ENCODE data around the gene FXYD2. TPM values are rescaled to one million over a fixed set of nuclear protein-coding genes. Genes with fewer than 3 reads are reported as not detected.
"Not testable (repeated sequence)": the region's sequence is repeated elsewhere in the genome, so short reads cannot be mapped to it uniquely, and the experiment has no call there.

The FXYD2 gene
- total RNA-seq, 1 donor: 0.54 TPM

GRCh38 chr11:117822074-117823033 lies 2.2 kb downstream of the FXYD2 start:
- DNase-seq (ENCODE audit: low read depth in 2 of 3, low spot score in 2 of 3): peak in 1 of 3 donors; percentile 54

- no peak for DNase-seq (ENCODE audit: low read depth in 2 of 3, low spot score in 2 of 3)
These were observed 3.1 kb downstream of the FXYD2 start for GRCh38 chr11:117821431-117821830.

GRCh38 chr11:117820516-117820915 lies 4.0 kb downstream of the FXYD2 start:
- no peak for DNase-seq (ENCODE audit: low read depth in 2 of 3, low spot score in 2 of 3)

- DNase-seq (ENCODE audit: low read depth in 2 of 3, low spot score in 2 of 3): no peak
These were observed 4.5 kb downstream of the FXYD2 start for GRCh38 chr11:117820071-117820470.

GRCh38 chr11:117819096-117820040 lies 5.2 kb downstream of the FXYD2 start:
- peak in 1 of 3 donors; percentile 56 for DNase-seq (ENCODE audit: low read depth in 2 of 3, low spot score in 2 of 3)

GRCh38 chr11:117818041-117818873 lies 6.3 kb downstream of the FXYD2 start:
- DNase-seq (ENCODE audit: low read depth in 2 of 3, low spot score in 2 of 3): peak in 2 of 3 donors; percentile 56 to 84

- peak; percentile 77 to 78 (median 77) for DNase-seq (ENCODE audit: low read depth in 2 of 3, low spot score in 2 of 3)
These were observed 7.0 kb downstream of the FXYD2 start for GRCh38 chr11:117817368-117818040.

GRCh38 chr11:117816846-117817367 lies 7.6 kb downstream of the FXYD2 start:
- no peak for DNase-seq (ENCODE audit: low read depth in 2 of 3, low spot score in 2 of 3)

- DNase-seq (ENCODE audit: low read depth in 2 of 3, low spot score in 2 of 3): no peak
These were observed 8.3 kb downstream of the FXYD2 start for GRCh38 chr11:117816151-117816741.

- peak; percentile 52 to 93 (median 89) for DNase-seq (ENCODE audit: low read depth in 2 of 3, low spot score in 2 of 3)
These were observed 9.2 kb downstream of the FXYD2 start for GRCh38 chr11:117815262-117815803.

GRCh38 chr11:117814766-117815261 lies 9.7 kb downstream of the FXYD2 start:
- peak in 2 of 3 donors; percentile 86 to 89 for DNase-seq (ENCODE audit: low read depth in 2 of 3, low spot score in 2 of 3)

GRCh38 chr11:117814204-117814765 lies 10.3 kb downstream of the FXYD2 start:
- no peak for DNase-seq (ENCODE audit: low read depth in 2 of 3, low spot score in 2 of 3)

GRCh38 chr11:117810056-117810451 lies 14.5 kb downstream of the FXYD2 start:
- not testable (repeated sequence) for DNase-seq (ENCODE audit: low read depth in 2 of 3, low spot score in 2 of 3)

- peak in 2 of 3 donors; percentile 68 to 72 for DNase-seq (ENCODE audit: low read depth in 2 of 3, low spot score in 2 of 3)
These were observed 15.1 kb downstream of the FXYD2 start for GRCh38 chr11:117809236-117810055.

GRCh38 chr11:117808784-117809183 lies 15.8 kb downstream of the FXYD2 start:
- DNase-seq (ENCODE audit: low read depth in 2 of 3, low spot score in 2 of 3): no peak

- peak in 2 of 3 donors; percentile 65 to 78 for DNase-seq (ENCODE audit: low read depth in 2 of 3, low spot score in 2 of 3)
These were observed 16.8 kb downstream of the FXYD2 start for GRCh38 chr11:117807482-117808327.

All from hematopoietic multipotent progenitor cell (in vitro differentiated cells).